ENCODE results near the gene CREM.

Gene CREM

GRCh38 chr10:35096312-35096711, 30.3 kb upstream of the CREM start:
- H3K9ac ChIP-seq (ENCODE audit: low read length in 5 of 5): no peak overlapping the region
- H3K36me3 ChIP-seq (ENCODE audit: control insufficient read depth in 5 of 5, insufficient read depth in 5 of 5, low read length in 5 of 5): no peaks in the 10 kb centered on the region
- no peak overlapping the region for H3K4me3 ChIP-seq (ENCODE audit: low read depth in 1 of 5, low read length in 5 of 5)
- H3K27me3 ChIP-seq (ENCODE audit: control insufficient read depth in 5 of 5, insufficient read depth in 4 of 5, low read length in 5 of 5): no peaks in the 10 kb centered on the region
- no peaks in the 10 kb centered on the region for H3K9me3 ChIP-seq (ENCODE audit: control insufficient read depth in 5 of 5, low read length in 5 of 5)
- no peaks in the 10 kb centered on the region for H3K4me1 ChIP-seq (ENCODE audit: control insufficient read depth in 5 of 5, insufficient read depth in 5 of 5, low read length in 5 of 5)
- H3K27ac ChIP-seq (ENCODE audit: low read depth, low read length): no peak overlapping the region

DNA sequence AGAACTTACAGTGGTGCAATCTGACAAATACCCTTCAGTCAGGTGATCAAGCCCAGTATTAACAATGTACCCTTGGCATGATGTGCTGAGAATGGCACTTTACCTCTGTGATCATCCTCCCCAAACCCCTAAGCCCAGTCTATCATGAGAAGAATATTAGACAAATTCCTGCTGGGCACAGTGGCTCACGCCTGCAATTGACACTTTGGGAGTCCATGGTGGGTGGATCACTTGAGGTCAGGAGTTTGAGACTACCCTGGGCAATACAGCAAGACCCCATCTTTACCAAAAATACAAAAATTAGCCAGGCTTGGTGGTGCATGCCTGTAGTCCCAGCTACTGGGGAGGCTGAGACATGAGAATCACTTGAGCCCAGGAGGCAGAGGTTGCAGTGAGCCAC, 29.1 kb upstream of the CREM start:
- H3K4me1 ChIP-seq (ENCODE audit: control insufficient read depth in 5 of 5, insufficient read depth in 5 of 5, low read length in 5 of 5): no peaks in the 10 kb centered on the region
- H3K27me3 ChIP-seq (ENCODE audit: control insufficient read depth in 5 of 5, insufficient read depth in 4 of 5, low read length in 5 of 5): no peaks in the 10 kb centered on the region
- H3K9me3 ChIP-seq (ENCODE audit: control insufficient read depth in 5 of 5, low read length in 5 of 5): no peaks in the 10 kb centered on the region
- no peak overlapping the region for H3K9ac ChIP-seq (ENCODE audit: low read length in 5 of 5)
- H3K4me3 ChIP-seq (ENCODE audit: low read depth in 1 of 5, low read length in 5 of 5): no peak overlapping the region
- no peaks in the 10 kb centered on the region for H3K36me3 ChIP-seq (ENCODE audit: control insufficient read depth in 5 of 5, insufficient read depth in 5 of 5, low read length in 5 of 5)
- no peak overlapping the region for H3K27ac ChIP-seq (ENCODE audit: low read depth, low read length)

GRCh38 chr10:35103882-35104281, 22.8 kb upstream of the CREM start:
- H3K9me3 ChIP-seq (ENCODE audit: control insufficient read depth in 5 of 5, low read length in 5 of 5): no peaks in the 10 kb centered on the region
- no peaks in the 10 kb centered on the region for H3K27me3 ChIP-seq (ENCODE audit: control insufficient read depth in 5 of 5, insufficient read depth in 4 of 5, low read length in 5 of 5)
- H3K36me3 ChIP-seq (ENCODE audit: control insufficient read depth in 5 of 5, insufficient read depth in 5 of 5, low read length in 5 of 5): no peaks in the 10 kb centered on the region
- no peaks in the 10 kb centered on the region for H3K4me1 ChIP-seq (ENCODE audit: control insufficient read depth in 5 of 5, insufficient read depth in 5 of 5, low read length in 5 of 5)
- H3K9ac ChIP-seq (ENCODE audit: low read length in 5 of 5): no peak overlapping the region
- H3K27ac ChIP-seq (ENCODE audit: low read depth, low read length): no peak overlapping the region
- no peak overlapping the region for H3K4me3 ChIP-seq (ENCODE audit: low read depth in 1 of 5, low read length in 5 of 5)

- no peaks in the 10 kb centered on the region for H3K36me3 ChIP-seq (ENCODE audit: control insufficient read depth in 5 of 5, insufficient read depth in 5 of 5, low read length in 5 of 5)
- H3K9me3 ChIP-seq (ENCODE audit: control insufficient read depth in 5 of 5, low read length in 5 of 5): no peaks in the 10 kb centered on the region
- H3K27ac ChIP-seq (ENCODE audit: low read depth, low read length): no peak overlapping the region
- H3K4me1 ChIP-seq (ENCODE audit: control insufficient read depth in 5 of 5, insufficient read depth in 5 of 5, low read length in 5 of 5): no peaks in the 10 kb centered on the region
- no peak overlapping the region for H3K4me3 ChIP-seq (ENCODE audit: low read depth in 1 of 5, low read length in 5 of 5)
- H3K27me3 ChIP-seq (ENCODE audit: control insufficient read depth in 5 of 5, insufficient read depth in 4 of 5, low read length in 5 of 5): peaks cover 0 to 3% (median 0%) of the 10 kb centered on the region in 5 donors
- no peak overlapping the region for H3K9ac ChIP-seq (ENCODE audit: low read length in 5 of 5)
Measured at GRCh38 chr10:35112571-35112970, 14.1 kb upstream of the CREM start.

- Histone ChIP-seq H3K36me3 (ENCODE audit: control insufficient read depth in 5 of 5, insufficient read depth in 5 of 5, low read length in 5 of 5) (no peaks in the 10 kb centered on the region), H3K27ac (ENCODE audit: low read depth, low read length) (no peak overlapping the region), H3K4me1 (ENCODE audit: control insufficient read depth in 5 of 5, insufficient read depth in 5 of 5, low read length in 5 of 5) (no peaks in the 10 kb centered on the region), H3K4me3 (ENCODE audit: low read depth in 1 of 5, low read length in 5 of 5) (no peak overlapping the region), H3K9ac (ENCODE audit: low read length in 5 of 5) (no peak overlapping the region), H3K27me3 (ENCODE audit: control insufficient read depth in 5 of 5, insufficient read depth in 4 of 5, low read length in 5 of 5) (no peaks in the 10 kb centered on the region), H3K9me3 (ENCODE audit: control insufficient read depth in 5 of 5, low read length in 5 of 5) (no peaks in the 10 kb centered on the region)
Measured at GRCh38 chr10:35119378-35119777, 7.3 kb upstream of the CREM start.

GRCh38 chr10:35124540-35124939, 2.1 kb upstream of the CREM start:
- Histone ChIP-seq H3K36me3 (ENCODE audit: control insufficient read depth in 5 of 5, insufficient read depth in 5 of 5, low read length in 5 of 5) (no peaks in the 10 kb centered on the region), H3K4me1 (ENCODE audit: control insufficient read depth in 5 of 5, insufficient read depth in 5 of 5, low read length in 5 of 5) (peaks cover 2 to 16% (median 10%) of the 10 kb centered on the region in 5 donors), H3K9ac (ENCODE audit: low read length in 5 of 5) (no peak overlapping the region), H3K27ac (ENCODE audit: low read depth, low read length) (no peak overlapping the region), H3K27me3 (ENCODE audit: control insufficient read depth in 5 of 5, insufficient read depth in 4 of 5, low read length in 5 of 5) (no peaks in the 10 kb centered on the region), H3K9me3 (ENCODE audit: control insufficient read depth in 5 of 5, low read length in 5 of 5) (no peaks in the 10 kb centered on the region), H3K4me3 (ENCODE audit: low read depth in 1 of 5, low read length in 5 of 5) (no peak overlapping the region)

DNA sequence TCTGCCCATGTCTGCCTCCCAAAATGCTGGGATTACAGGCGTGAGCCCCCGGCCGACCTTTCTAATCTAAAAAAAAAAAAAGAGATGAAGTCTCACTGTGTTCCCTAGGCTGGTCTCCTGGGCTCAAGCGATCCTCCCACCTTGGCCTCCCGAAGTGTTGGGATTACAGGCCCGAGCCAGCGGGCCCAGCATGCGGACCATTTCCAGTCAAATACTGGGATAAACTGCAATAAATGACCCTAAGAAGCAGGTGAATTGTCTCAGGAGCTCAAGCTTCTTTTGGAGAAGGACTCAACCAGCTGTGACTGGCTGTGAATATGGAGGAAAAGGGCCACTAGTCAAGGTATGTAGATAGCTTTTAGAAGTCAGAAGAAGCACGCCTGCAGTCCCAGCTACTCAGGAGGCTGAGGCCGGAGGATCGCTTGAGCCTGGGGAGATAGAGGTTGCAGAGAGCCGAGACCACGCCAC, 550 bp upstream of the CREM start:
- peak overlapping the region; percentile 55 to 77 (median 70) for H3K4me3 ChIP-seq (ENCODE audit: low read depth in 1 of 5, low read length in 5 of 5)
- no peaks in the 10 kb centered on the region for H3K36me3 ChIP-seq (ENCODE audit: control insufficient read depth in 5 of 5, insufficient read depth in 5 of 5, low read length in 5 of 5)
- no peaks in the 10 kb centered on the region for H3K9me3 ChIP-seq (ENCODE audit: control insufficient read depth in 5 of 5, low read length in 5 of 5)
- H3K4me1 ChIP-seq (ENCODE audit: control insufficient read depth in 5 of 5, insufficient read depth in 5 of 5, low read length in 5 of 5): peaks cover 2 to 19% (median 15%) of the 10 kb centered on the region in 5 donors
- H3K9ac ChIP-seq (ENCODE audit: low read length in 5 of 5): peak overlapping the region; percentile 55 to 77 (median 64)
- H3K27me3 ChIP-seq (ENCODE audit: control insufficient read depth in 5 of 5, insufficient read depth in 4 of 5, low read length in 5 of 5): no peaks in the 10 kb centered on the region
- H3K27ac ChIP-seq (ENCODE audit: low read depth, low read length): peak overlapping the region; percentile 99

- Histone ChIP-seq H3K27me3 (ENCODE audit: control insufficient read depth in 5 of 5, insufficient read depth in 4 of 5, low read length in 5 of 5) (no peaks in the 10 kb centered on the region), H3K4me1 (ENCODE audit: control insufficient read depth in 5 of 5, insufficient read depth in 5 of 5, low read length in 5 of 5) (peaks cover 2 to 19% (median 15%) of the 10 kb centered on the region in 5 donors)
Measured at GRCh38 chr10:35127289-35127891, 744 bp downstream of the CREM start.

GRCh38 chr10:35129185-35129674, 2.6 kb downstream of the CREM start:
- no peaks in the 10 kb centered on the region for H3K27me3 ChIP-seq (ENCODE audit: control insufficient read depth in 5 of 5, insufficient read depth in 4 of 5, low read length in 5 of 5)
- no peak overlapping the region for H3K9ac ChIP-seq (ENCODE audit: low read length in 5 of 5)
- no peaks in the 10 kb centered on the region for H3K36me3 ChIP-seq (ENCODE audit: control insufficient read depth in 5 of 5, insufficient read depth in 5 of 5, low read length in 5 of 5)
- H3K9me3 ChIP-seq (ENCODE audit: control insufficient read depth in 5 of 5, low read length in 5 of 5): no peaks in the 10 kb centered on the region
- peaks cover 2 to 19% (median 15%) of the 10 kb centered on the region in 5 donors for H3K4me1 ChIP-seq (ENCODE audit: control insufficient read depth in 5 of 5, insufficient read depth in 5 of 5, low read length in 5 of 5)
- H3K4me3 ChIP-seq (ENCODE audit: low read depth in 1 of 5, low read length in 5 of 5): no peak overlapping the region
- H3K27ac ChIP-seq (ENCODE audit: low read depth, low read length): no peak overlapping the region

More at GRCh38 chr10:35127289-35127891, 744 bp downstream of the CREM start:
- Histone ChIP-seq H3K27ac (ENCODE audit: low read depth, low read length) (peak overlapping the region; percentile 99), H3K9ac (ENCODE audit: low read length in 5 of 5) (peak overlapping the region; percentile 81 to 100 (median 96)), H3K4me3 (ENCODE audit: low read depth in 1 of 5, low read length in 5 of 5) (peak overlapping the region; percentile 69 to 89 (median 87)), H3K36me3 (ENCODE audit: control insufficient read depth in 5 of 5, insufficient read depth in 5 of 5, low read length in 5 of 5) (no peaks in the 10 kb centered on the region), H3K9me3 (ENCODE audit: control insufficient read depth in 5 of 5, low read length in 5 of 5) (no peaks in the 10 kb centered on the region)

DNA sequence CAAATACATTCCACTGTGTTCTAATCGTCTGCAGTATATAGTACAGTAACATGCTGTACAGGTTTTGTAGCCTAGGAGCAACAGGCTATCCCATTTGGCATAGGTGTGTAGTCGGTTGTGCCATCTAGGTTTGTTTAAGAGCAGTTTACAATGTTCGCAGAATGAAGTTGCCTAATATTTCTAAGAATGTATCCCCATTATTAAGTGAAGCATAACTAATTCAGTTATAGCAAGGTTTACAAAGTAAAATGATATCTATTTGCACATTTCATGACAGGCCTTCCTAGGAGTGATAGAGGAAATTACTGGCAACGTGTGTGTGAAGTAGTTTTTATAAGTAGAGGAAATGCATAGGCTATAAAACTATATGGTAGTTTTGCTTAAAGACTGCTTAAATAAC, 4.0 kb downstream of the CREM start:
- H3K36me3 ChIP-seq (ENCODE audit: control insufficient read depth in 5 of 5, insufficient read depth in 5 of 5, low read length in 5 of 5): no peaks in the 10 kb centered on the region
- H3K27me3 ChIP-seq (ENCODE audit: control insufficient read depth in 5 of 5, insufficient read depth in 4 of 5, low read length in 5 of 5): no peaks in the 10 kb centered on the region
- no peak overlapping the region for H3K4me3 ChIP-seq (ENCODE audit: low read depth in 1 of 5, low read length in 5 of 5)
- peaks cover 2 to 19% (median 15%) of the 10 kb centered on the region in 5 donors for H3K4me1 ChIP-seq (ENCODE audit: control insufficient read depth in 5 of 5, insufficient read depth in 5 of 5, low read length in 5 of 5)
- no peak overlapping the region for H3K27ac ChIP-seq (ENCODE audit: low read depth, low read length)
- no peaks in the 10 kb centered on the region for H3K9me3 ChIP-seq (ENCODE audit: control insufficient read depth in 5 of 5, low read length in 5 of 5)
- H3K9ac ChIP-seq (ENCODE audit: low read length in 5 of 5): peak overlapping the region in 1 of 5 donors; percentile 41

All from subcutaneous abdominal adipose tissue (tissue), 5 donors.